ENCODE data around the gene LMNTD2. TPM values are rescaled to one million over a fixed set of nuclear protein-coding genes. Genes with fewer than 3 reads are reported as not detected.

The LMNTD2 gene
- polyA plus RNA-seq, 3 donors, result 3.3 to 5.7 (median 4.9) TPM

DNA sequence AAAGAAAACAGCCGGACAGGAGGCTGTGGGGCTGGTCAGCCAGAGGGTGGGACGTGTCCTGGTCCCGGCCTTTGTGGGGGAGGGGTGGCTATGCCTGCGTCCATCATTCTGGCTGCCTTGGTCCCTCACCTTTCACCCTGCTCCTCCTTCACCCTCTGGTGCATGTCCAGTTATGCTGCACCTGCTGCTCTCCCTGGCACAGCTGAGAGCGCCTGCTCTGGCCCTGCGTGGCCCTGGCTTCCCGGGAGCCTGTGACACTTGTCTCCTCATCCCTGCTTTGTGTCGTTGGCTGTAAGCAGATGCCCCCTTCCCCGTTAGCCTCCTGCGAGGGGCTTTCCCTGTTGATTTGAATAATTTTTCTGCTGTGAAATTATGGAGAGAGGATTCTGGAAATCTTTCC, 32.4 kb upstream of the LMNTD2 start:
- no peak for DNase-seq (ENCODE audit: extremely low read depth in 1 of 11, low read depth in 9 of 11, low spot score in 4 of 11)

DNA sequence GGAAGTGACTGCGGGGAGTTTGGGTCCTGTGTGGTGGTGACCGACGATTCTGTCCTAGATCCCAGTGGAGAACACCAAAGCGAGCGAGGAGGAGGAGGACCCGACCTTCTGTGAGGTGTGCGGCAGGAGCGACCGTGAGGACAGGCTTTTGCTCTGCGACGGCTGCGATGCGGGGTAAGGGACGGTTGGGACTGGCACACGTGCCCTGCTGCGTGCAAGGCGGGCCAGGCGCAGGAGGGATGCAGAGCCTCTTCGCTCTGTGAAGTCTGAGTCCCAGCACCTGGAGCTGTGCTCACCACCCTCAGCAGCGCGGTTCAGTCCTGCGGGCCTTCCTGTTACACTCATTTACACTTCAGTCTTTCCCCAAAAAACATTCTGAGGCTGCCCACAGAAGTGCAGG, 32.0 kb upstream of the LMNTD2 start:
- DNase-seq (ENCODE audit: extremely low read depth in 1 of 11, low read depth in 9 of 11, low spot score in 4 of 11), result no peak

- DNase-seq (ENCODE audit: extremely low read depth in 1 of 11, low read depth in 9 of 11, low spot score in 4 of 11), result no peak
These were observed 30.5 kb upstream of the LMNTD2 start for GRCh38 chr11:590997-591396.

DNA sequence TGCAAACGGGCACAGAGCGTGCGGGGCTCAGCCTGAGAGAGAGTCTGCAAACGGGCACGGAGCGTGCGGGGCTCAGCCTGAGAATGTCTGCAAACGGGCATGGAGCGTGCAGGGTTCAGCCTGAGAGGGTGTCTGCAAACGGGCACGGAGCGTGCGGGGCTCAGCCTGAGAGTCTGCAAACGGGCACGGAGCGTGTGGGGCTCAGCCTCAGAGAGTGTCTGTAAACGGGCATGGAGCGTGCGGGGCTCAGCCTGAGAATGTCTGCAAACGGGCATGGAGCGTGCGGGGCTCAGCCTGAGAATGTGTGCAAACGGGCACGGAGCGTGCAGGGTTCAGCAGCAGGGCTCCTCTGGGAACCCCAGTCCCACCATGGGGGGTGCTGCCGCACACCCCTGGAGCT, 29.3 kb upstream of the LMNTD2 start:
- DNase-seq (ENCODE audit: extremely low read depth in 1 of 11, low read depth in 9 of 11, low spot score in 4 of 11), result no peak

DNA sequence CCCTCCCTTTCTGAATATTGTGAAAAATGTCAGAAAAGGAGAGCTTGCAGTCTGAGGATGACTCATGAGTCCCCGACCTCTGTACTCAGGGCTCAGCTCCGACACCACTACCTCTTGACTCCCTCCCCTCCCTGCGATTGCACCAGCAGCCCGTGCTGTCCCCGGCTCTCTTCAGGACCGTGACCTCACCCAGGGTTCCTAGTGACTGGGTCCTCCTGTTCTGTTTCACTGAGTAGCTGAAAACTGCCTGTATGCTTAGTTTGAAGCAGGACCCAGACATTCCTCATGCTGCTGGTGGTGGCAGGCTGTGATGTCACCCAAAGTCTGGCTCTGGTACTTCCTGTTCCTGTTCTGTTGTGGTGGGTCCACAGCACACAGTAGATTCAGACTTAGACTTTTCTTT, 27.4 kb upstream of the LMNTD2 start:
- DNase-seq (ENCODE audit: extremely low read depth in 1 of 11, low read depth in 9 of 11, low spot score in 4 of 11), result no peak

DNA sequence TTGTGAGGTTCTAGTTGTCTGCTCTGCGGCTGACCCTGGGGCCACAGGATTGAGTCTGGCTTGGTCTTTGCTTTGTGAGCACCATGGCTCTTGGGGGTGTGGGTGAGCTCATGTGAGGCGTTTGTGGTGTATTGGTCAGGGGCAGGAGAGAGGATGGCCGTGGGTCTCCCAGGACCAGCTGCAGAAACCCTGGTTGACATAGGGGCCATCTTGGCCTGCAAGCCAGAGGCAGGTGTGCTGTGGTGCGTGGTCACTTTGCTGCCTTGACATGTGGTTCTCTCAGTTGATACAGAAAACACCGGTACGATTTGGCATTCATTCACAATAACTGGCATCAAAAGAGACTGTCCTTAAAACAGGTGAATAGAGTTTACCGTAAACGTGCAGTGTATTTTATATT, 27.0 kb upstream of the LMNTD2 start:
- no peak for DNase-seq (ENCODE audit: extremely low read depth in 1 of 11, low read depth in 9 of 11, low spot score in 4 of 11)

GRCh38 chr11:586376-587316, 26.1 kb upstream of the LMNTD2 start:
- no peak for DNase-seq (ENCODE audit: extremely low read depth in 1 of 11, low read depth in 9 of 11, low spot score in 4 of 11)

- no peak for DNase-seq (ENCODE audit: extremely low read depth in 1 of 11, low read depth in 9 of 11, low spot score in 4 of 11)
These were observed 23.7 kb upstream of the LMNTD2 start for GRCh38 chr11:584287-584686.

GRCh38 chr11:581752-582151, 21.2 kb upstream of the LMNTD2 start:
- DNase-seq (ENCODE audit: extremely low read depth in 1 of 11, low read depth in 9 of 11, low spot score in 4 of 11), result no peak

GRCh38 chr11:581342-581741, 20.8 kb upstream of the LMNTD2 start:
- no peak for DNase-seq (ENCODE audit: extremely low read depth in 1 of 11, low read depth in 9 of 11, low spot score in 4 of 11)

DNA sequence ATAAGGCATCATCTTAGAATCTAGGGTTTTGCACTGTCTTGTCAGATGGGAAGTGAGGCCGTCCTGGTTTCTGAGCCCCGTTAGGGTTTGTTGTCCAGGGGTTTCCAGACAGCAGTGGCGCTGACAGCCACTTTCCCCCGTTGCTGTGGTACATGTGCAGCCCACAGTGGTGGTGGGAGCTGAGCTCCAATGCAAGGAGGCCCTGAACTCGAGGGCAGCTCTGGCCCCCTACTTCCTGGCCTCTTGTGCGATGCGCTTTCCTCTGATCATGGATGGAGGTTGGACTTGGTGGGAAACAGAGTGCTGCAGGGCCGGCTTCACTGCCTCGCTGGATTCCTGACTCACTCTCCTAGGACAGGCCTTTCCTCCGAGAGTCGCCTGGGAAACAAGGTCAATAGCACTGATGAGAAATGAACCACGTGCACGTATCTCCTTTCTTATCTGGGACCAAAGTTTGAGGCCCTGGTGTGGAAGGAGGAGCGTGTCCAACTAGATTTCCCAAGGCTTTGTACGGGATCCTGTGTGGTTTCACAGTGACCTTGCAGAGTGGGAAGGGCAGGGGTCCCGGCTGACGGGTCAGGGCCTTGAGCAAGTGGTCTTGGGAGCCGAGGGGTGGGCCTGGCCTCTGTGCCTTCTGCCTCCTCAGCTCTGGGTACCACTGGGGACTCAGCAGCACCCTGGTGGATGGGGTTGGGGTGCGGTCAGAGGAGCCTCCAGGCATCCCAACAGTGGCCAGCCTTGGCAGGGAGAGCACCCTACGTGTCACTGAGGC, 19.5 kb upstream of the LMNTD2 start:
- no peak for DNase-seq (ENCODE audit: extremely low read depth in 1 of 11, low read depth in 9 of 11, low spot score in 4 of 11)

DNA sequence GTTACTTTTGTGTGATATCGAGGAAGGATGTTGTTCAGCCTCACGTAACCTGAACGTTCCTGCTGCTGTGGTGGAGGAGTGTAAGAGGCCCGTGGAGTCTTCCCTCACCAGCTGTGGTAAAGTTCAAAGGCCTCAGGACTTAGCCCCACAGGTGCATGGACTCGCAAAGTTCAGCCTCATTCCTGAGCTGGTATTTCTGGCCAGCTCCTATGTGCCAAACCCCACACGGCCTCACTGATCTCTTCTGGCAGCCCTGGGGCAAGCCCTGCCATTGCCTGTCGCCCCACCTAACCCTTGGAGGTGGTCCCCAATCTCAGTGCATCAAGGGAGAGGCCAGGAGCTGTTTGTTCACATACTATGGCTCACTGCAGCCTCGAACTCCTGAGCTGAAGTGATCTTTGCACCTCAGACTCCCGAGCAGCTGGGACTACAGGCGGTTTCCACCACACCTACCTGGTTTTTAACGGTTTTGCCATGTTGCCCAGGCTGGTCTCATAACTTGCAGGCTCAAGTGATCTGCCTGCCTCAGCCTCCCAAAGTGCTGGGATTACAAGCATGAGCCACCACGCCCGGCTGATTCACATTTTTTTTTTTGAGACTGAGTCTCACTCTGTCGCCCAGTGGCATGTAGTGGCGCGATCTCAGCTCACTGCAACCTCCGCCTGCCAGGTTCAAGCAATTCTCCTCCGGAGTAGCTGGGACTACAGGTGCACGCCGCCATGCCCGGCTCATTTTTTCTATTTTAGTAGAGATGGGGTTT, 17.9 kb upstream of the LMNTD2 start:
- DNase-seq (ENCODE audit: extremely low read depth in 1 of 11, low read depth in 9 of 11, low spot score in 4 of 11), result no peak

DNA sequence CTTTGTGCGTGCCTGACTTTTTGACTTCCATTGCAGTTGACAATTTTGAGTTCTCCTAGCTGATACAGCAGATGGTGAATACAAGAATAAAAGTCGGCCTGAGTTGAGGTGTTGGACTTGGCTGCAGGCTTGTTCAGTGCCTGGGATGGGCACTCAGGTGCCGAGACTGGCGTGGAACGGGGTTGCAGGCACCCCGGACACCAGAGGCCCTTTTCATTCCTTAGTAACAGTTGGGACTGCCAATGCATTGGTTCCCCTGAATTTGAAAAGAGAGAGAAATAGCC, 17.0 kb upstream of the LMNTD2 start:
- DNase-seq (ENCODE audit: extremely low read depth in 1 of 11, low read depth in 9 of 11, low spot score in 4 of 11), result no peak

DNA sequence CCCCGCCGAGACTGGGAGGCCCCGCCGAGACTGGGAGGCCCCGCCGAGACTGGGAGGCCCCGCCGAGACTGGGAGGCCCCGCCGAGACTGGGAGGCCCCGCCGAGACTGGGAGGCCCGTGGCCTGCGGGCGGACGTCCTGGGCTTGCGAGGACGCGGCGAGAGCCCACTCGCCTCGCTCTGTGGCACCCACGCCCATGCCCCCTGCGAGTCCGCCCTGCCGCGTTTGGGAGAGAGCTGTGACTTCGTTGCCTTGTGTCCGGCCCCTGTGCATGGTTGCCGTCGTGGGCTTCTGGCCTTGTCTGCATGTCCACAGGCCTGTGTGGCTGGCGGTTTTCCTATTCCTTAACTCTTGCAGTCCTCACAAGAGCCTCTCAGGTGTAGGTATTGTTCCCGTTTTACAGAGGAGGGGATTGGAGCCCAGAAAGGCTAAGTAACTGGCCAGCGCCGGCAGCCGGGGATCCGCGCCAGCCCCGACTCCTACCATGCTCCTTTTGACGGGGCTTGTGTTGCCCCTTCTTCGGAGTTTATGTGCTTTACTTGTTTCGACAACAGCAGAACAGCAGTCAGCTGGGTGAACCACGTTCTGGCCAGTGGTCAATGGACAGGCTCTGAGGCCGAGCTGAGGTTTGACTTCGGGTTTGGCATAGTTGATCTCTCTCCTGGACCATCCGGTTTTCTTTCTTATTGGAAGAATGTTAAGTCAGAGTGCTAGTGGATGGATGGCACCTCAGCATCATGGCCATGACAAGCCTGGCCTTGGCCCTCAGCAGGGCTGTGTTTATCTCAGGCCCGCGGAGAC, 16.5 kb upstream of the LMNTD2 start:
- DNase-seq (ENCODE audit: extremely low read depth in 1 of 11, low read depth in 9 of 11, low spot score in 4 of 11), result no peak

GRCh38 chr11:575996-576768, 15.6 kb upstream of the LMNTD2 start, which contains the start of gene PHRF1:
Gene PHRF1 (plus strand): TSS chr11:576470. CDS start chr11:581513, 5,043 bp downstream.
- peak; percentile 80 to 91 (median 89) for DNase-seq (ENCODE audit: extremely low read depth in 1 of 11, low read depth in 9 of 11, low spot score in 4 of 11)

DNA sequence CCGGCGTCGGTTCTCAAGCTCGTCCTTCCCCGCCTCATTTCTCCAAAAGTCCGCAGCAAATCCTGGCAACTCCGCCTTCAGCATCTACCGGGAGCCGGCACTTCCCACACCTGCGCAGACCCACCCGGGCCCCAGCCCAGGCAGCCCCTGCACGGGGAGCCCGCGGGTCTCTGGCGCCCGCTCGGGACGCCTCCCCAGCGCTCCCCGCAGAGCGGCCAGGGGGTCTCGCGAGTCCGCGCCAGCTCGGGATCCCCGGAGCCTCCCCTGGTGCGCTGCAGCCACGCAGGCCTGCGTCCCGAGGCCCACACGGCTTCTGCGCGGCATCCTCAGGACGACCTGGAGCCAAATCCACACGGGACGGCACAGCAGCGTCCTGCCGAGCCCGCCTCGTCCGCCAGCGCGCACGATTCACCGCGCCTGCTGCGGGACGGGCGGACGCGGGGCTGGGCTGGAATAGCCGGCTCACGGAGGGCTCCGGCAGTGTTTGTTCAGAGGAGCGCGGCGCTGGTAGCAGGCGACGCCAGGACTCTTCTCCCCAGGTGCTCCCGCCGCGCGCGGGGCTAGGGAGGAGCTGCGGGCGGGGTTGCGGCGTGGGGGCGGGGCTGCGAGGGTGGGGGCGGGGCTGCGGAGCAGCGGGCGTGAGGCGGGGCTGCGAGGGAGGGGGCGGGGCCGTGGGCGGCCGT, 14.9 kb upstream of the LMNTD2 start:
- peak in 3 of 11 donors; percentile 47 to 66 (median 47) for DNase-seq (ENCODE audit: extremely low read depth in 1 of 11, low read depth in 9 of 11, low spot score in 4 of 11)

GRCh38 chr11:574632-575312, 14.2 kb upstream of the LMNTD2 start:
- DNase-seq (ENCODE audit: extremely low read depth in 1 of 11, low read depth in 9 of 11, low spot score in 4 of 11), result no peak

Data from renal cortex interstitium (tissue), 11 donors.